Measurements from ENCODE around the gene TRMT5. TPM values are rescaled to one million over a fixed set of nuclear protein-coding genes. Genes with fewer than 3 reads are reported as not detected.

TRMT5 gene
- total RNA-seq, 1 experiment from 2014 or later: 24.9 TPM

DNA sequence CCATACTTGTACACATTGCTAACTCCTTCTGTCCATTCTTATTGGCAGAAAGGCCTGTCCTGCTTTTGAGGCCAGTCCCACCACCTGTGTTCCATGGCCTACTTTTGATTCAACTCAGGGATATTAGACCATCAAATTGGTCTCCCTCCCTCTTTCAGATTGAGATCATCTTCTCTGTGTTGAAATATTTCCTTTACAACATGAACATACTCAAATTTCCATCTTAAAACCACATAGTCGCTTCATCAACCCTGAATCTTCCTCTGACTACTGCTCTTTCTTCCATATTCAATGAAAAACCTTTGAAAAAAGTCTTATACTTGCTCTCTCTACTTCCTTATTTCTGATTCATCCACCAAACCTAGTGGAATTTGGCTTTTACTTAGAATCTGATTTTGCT is 34.9 kb downstream of the TRMT5 start:
- H2BK20ac ChIP-seq (ENCODE audit: low read depth, low read length, poor library complexity, severe bottlenecking): no peak overlapping the region
- H3K79me1 ChIP-seq (ENCODE audit: insufficient read depth, low read depth, low read length, poor library complexity, severe bottlenecking): no peaks in the 10 kb centered on the region
- no peak overlapping the region for H2BK5ac ChIP-seq (ENCODE audit: insufficient read length, low read length)
- peaks cover 3 to 7% of the 10 kb centered on the region in 2 experiments; a peak in 3 of 4 replicates for H3K4me1 Mint-ChIP-seq
- H3K23me2 ChIP-seq (ENCODE audit: insufficient read length, low read depth, low read length, poor library complexity, severe bottlenecking): no peaks in the 10 kb centered on the region
- no peak overlapping the region for H3K4ac ChIP-seq (ENCODE audit: low read depth, low read length)
- H3K27me3 Mint-ChIP-seq (ENCODE audit: low read depth): no peaks in the 10 kb centered on the region
- H3T11ph ChIP-seq (ENCODE audit: low read length): no peak overlapping the region
- no peak overlapping the region for H3K4me3 Mint-ChIP-seq
- no peak overlapping the region for H3K18ac ChIP-seq (ENCODE audit: insufficient read length, low read depth, low read length)
- H2AFZ ChIP-seq (ENCODE audit: low read length): no peak overlapping the region
- no CpG with 5 or more reads among the region's 1 CpG for WGBS (ENCODE audit: extremely low coverage, insufficient read length, low lambda C conversion rate)
- TF ChIP-seq, protein P1, sequence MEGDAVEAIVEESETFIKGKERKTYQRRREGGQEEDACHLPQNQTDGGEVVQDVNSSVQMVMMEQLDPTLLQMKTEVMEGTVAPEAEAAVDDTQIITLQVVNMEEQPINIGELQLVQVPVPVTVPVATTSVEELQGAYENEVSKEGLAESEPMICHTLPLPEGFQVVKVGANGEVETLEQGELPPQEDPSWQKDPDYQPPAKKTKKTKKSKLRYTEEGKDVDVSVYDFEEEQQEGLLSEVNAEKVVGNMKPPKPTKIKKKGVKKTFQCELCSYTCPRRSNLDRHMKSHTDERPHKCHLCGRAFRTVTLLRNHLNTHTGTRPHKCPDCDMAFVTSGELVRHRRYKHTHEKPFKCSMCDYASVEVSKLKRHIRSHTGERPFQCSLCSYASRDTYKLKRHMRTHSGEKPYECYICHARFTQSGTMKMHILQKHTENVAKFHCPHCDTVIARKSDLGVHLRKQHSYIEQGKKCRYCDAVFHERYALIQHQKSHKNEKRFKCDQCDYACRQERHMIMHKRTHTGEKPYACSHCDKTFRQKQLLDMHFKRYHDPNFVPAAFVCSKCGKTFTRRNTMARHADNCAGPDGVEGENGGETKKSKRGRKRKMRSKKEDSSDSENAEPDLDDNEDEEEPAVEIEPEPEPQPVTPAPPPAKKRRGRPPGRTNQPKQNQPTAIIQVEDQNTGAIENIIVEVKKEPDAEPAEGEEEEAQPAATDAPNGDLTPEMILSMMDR (conservative IDR thresholded peaks at IDR 0.05): no peak
- H3K9ac ChIP-seq (ENCODE audit: extremely low read depth, insufficient read length, low read length): no peak overlapping the region
- no peaks in the 10 kb centered on the region for H3K4me1 ChIP-seq (ENCODE audit: insufficient read depth, low read length)
- no peak overlapping the region for H3K27ac ChIP-seq (ENCODE audit: insufficient read length, low read depth, low read length)
- H3K79me2 ChIP-seq (ENCODE audit: insufficient read depth, low read length): no peaks in the 10 kb centered on the region
- no peak overlapping the region for H2BK12ac ChIP-seq (ENCODE audit: insufficient read length, low read depth, low read length)
- no peak overlapping the region for H2BK120ac ChIP-seq (ENCODE audit: low read depth, low read length, poor library complexity, severe bottlenecking)
- no peak overlapping the region for H3K23ac ChIP-seq (ENCODE audit: insufficient read length, low read depth, low read length)
- H3K14ac ChIP-seq (ENCODE audit: insufficient read depth, low read length): no peak overlapping the region
- H3K27ac Mint-ChIP-seq: peak overlapping the region in 1 of 3 experiments; percentile 7; a peak in 2 of 7 replicates
- H2BK15ac ChIP-seq (ENCODE audit: low read depth, low read length): no peak overlapping the region
- H4K20me1 ChIP-seq (ENCODE audit: control insufficient read depth, insufficient read depth, insufficient read length): no peaks in the 10 kb centered on the region
- no peak overlapping the region for H4K5ac ChIP-seq (ENCODE audit: insufficient read length, low read depth, low read length)
- DNase-seq: no peak
- no peak overlapping the region for H2AK5ac ChIP-seq (ENCODE audit: insufficient read length, low read length)
- no peaks in the 10 kb centered on the region for H3K9me3 Mint-ChIP-seq
- H3K36me3 Mint-ChIP-seq (ENCODE audit: insufficient read depth in 1 of 3, low read depth in 3 of 3): no peaks in the 10 kb centered on the region
- H3K9me3 ChIP-seq (ENCODE audit: control insufficient read depth, low read depth, low read length): no peaks in the 10 kb centered on the region
- H3K27me3 ChIP-seq (ENCODE audit: insufficient read depth, low read length): no peaks in the 10 kb centered on the region
- no peak overlapping the region for H3K56ac ChIP-seq (ENCODE audit: insufficient read length, low read depth, low read length)
- H4K91ac ChIP-seq (ENCODE audit: insufficient read length, low read depth, low read length): no peak overlapping the region
- no peak overlapping the region for H3K4me2 ChIP-seq (ENCODE audit: insufficient read depth, insufficient read length, low read length)
- no peak overlapping the region for H4K8ac ChIP-seq (replicated peaks; ENCODE audit: insufficient read length, low read depth, low read length)
